GM19463 (cell line): ENCODE measurements around the gene DOCK1.

Source experiments
- ATAC-seq: cut with Tn5 transposase; IDR thresholded peaks from one replicate; pipeline ENCODE4 v1.9.1; 2021; ENCODE audit warnings: mild to moderate bottlenecking, moderate library complexity; ENCODE audit not compliant: unreplicated experiment

The DOCK1 gene

GRCh38 chr10:127071126-127071525 lies 165.9 kb downstream of the DOCK1 start:
- ATAC-seq, result no peak

- no peak for ATAC-seq
Measured at GRCh38 chr10:127073666-127074065, 168.4 kb downstream of the DOCK1 start.

DNA sequence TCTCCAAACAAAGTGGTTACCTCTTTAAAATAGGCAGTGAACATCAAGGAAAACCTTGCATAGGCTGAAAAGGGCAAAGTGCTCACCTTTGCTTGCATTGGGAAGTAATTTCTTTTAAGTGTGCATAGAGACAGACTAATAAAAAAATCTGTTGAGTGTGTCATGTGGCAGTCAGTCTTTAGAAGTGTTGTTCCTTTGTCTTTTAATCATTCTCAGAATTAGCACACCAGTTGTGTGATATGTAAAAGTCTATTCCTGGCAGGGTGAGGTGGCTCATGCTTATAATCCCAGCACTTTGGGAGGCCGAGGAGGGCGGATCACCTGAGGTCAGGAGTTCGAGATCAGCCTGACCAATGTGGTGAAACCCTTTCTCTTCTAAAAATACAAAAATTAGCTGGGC lies 174.2 kb downstream of the DOCK1 start:
- no peak for ATAC-seq

DNA sequence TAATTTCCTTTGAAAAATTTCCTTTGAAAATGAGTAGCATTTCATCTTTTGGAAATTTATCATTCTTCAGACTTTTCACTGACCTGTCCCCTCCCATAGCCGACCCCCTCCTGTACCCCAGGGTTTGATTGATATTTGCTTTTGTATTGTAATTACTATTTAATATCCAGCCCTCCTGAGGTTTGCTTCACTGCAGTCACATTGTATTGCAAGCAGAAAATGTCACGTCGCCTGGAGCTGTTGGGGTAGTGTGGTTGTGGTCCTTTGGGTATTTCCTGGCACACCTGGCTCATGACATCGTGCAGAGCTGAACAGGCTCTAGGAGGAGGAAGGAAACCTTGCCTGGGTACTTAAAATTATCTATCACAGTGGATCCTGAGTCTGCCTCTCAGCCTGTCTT lies 175.1 kb downstream of the DOCK1 start:
- ATAC-seq, result no peak

GRCh38 chr10:127081851-127082345 lies 176.7 kb downstream of the DOCK1 start:
- no peak for ATAC-seq

- ATAC-seq, result no peak
Measured at GRCh38 chr10:127082651-127083050, 177.4 kb downstream of the DOCK1 start.

GRCh38 chr10:127085957-127086356 lies 180.7 kb downstream of the DOCK1 start:
- no peak for ATAC-seq

GRCh38 chr10:127088908-127089307 lies 183.7 kb downstream of the DOCK1 start:
- ATAC-seq, result no peak

DNA sequence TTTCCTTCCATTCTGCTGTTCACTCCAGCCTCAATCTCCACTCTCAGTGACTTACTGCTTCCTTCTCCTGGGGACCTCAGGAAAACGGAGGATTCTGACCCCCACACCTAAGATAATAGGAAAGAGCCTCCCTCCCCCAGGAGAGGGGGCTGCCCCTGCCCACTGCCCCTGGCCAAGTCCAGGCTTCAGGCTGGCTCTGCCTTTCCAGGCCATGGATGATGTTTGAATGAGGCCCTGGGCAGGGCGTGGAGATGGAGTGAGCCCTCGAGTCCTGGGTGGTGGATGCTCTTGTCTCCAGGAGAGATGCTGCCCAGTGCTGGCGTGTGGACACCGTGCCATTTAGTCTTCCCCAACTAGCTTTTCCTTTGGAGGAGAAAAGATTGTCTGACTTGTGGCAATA lies 184.2 kb downstream of the DOCK1 start:
- no peak for ATAC-seq

DNA sequence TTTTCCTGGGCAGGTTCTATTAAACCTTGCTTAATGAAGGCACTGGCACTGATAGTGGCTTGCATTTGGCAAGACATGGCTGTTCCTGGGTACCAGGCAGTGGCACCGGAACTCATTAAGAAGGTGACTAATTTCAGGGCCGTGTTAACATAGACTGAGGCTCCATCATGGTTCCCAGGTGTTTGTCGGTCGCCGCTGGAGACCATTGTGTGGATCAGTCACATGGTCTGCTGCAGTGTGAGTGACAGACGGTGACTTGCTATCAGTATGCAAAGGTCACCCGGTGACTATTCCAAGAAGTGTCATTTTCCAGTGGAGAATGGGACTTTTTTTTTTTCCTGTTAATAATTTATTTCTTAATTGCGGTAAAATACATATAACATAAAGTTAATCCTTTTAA lies 184.9 kb downstream of the DOCK1 start:
- ATAC-seq, result no peak

DNA sequence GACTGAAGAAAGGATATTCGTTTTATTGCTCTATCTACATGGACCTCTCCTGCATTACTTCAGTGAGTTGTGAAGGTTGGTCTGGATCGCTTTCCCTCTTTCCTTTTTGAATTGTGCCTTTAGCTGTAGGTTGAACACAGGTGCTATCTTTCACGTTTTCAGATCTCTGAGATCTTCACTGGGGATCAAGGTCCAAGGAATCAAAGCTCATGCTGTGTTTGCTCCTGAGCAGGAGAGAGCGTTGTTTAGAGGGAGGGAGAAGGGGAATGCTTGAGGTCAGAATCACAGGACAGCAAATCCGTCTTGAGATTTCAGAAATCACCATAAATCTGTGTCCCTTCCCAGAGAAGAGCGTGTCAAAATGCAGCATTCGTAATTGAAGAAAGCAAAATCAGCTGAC lies 186.1 kb downstream of the DOCK1 start:
- ATAC-seq, result no peak

GRCh38 chr10:127092916-127093315 lies 187.7 kb downstream of the DOCK1 start:
- no peak for ATAC-seq

DNA sequence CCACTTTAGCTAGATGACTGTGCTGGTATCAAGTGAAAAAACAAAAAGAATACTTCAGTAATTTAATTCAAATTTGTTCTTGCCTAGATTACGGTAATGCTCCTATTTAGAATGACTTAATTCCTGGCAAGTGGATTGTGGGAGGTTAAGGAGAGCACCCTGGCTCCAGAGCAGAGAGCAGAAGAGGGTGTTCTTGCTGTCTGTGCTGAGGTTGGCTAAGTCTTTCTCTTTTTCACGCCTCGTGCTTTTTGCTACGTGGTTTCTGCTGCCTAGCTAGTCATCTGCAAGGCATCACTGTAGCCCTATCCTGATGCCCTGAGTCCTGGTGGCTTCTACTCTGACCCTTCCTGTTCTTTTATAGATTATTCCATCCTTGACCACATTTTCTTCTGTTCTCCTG lies 189.8 kb downstream of the DOCK1 start:
- ATAC-seq, result no peak

DNA sequence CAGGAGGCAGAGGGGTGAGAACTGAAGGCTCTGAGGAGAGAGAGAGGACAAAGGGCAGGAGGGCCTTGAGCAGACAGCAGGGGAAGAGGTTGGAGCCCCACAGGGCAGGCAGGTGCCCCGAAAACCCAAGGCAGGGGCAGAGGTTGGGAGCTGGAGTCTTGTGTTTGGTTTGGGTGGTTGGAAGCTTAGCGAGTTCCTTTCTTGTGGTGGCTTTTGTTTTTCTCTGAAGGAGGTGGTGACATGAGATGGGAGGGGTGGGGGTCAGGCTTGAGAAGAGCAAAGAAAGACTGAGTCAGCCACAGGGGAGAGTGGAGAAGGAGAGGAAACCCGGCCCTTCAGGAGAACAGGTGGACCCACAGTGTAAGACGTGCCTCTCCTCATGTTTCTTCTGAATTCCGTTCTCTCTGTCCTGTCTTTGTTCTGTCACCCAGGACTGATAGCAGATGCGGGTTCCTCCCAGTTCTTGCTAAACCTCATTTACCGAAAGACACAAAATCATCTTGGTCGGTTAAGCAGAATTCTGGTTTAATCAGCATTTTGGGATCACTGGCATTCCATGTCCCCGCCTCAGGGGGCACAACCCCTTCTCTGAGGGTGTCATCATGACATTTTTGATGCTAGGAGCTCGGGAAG lies 195.9 kb downstream of the DOCK1 start:
- no peak for ATAC-seq

GRCh38 chr10:127102176-127102575 lies 196.9 kb downstream of the DOCK1 start:
- ATAC-seq, result no peak

DNA sequence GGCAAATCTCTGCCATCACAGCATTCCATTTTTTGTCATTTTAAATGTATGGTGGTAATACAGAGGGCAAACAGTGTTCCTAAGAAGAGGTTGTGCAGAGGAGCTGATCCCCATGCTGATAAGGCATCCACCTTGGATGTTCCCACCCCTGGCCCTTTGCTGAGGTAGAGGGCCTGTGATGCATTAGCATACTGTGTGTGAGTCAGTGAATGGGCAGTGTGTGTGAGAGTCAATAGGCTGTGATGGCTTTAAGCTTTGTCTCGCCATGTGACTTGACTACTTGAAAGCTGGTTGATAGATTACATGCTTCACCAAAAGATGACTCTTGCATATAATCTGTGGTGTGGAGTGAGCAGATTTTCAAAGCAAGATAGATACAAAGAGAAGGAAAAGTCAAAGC lies 209.9 kb downstream of the DOCK1 start:
- ATAC-seq, result no peak

- no peak for ATAC-seq
Measured at GRCh38 chr10:127117125-127117524, 211.9 kb downstream of the DOCK1 start.

DNA sequence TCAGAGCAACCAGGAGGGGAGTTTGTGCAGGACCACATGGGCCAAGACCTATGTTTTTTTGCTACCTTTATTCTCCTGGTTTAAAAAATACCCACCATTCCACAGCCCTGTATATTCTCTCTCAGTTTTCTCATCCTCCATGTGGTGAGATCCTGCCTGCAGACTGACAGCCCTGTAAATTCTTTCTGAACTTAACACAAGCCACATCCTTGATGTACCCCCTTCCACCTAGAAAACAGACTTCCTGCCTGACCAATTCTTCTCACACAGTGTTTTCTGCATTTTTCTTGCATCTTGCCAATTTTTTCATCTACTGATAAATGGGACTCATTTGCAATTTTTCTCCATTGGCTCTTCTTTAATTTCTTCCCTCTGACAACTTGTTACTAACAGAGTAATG lies 212.8 kb downstream of the DOCK1 start:
- ATAC-seq, result no peak

DNA sequence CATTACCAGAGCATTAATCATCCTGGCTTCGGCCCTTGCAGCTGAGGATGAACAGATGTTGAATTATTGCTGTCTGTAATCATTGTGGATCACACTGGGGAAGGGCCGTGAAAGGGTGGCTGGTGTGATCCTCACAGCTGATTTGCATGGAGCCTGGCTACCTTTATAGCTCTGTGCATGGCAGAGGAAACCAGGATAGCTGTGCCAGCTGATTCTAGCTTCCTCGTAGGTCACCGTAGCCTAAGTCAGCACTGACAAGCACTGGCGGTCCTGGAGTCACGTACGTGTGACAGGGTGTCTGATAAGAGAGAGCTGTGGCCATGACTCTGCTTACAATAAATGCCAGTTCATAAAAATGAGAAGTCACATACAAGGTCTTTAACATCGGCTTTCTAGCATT lies 214.7 kb downstream of the DOCK1 start:
- ATAC-seq, result no peak

DNA sequence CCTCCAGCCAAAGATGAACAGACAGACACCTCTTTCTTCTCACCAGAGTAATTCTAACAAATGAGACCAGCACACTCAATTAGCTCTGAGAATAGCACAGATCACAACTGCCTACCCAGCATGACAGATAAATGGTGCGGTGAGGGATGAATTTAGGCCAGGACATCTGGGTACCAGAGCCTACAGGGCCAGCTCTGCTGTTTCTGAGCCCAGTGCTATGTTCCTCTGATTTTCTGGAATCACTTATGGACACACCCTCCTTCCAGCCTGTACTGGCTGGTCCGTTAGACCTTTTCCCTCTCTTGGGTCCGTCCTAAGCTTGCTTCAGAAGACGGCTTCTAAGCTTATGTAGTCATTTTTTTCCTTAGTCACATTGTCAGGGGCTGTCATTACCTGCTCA lies 217.6 kb downstream of the DOCK1 start:
- ATAC-seq, result no peak

DNA sequence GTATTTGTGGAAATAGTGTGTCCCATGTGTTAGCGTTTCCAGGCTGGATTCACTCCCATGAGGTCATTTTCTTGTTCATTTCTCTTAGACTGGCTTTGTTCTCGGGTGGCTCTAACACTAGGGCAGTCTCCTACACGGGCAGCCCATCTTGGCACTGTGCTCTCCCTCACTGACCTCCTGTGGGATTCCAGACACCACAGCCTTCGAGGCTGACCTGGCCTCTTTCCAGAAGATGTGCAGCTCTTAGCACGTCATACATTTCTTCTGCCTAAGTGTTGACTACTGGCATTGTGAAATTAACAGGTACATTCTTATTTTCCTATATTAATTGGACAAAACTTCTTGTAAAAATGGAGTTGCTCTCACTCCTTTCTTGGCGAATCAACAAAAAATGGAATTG lies 218.4 kb downstream of the DOCK1 start:
- no peak for ATAC-seq

- no peak for ATAC-seq
Measured at GRCh38 chr10:127125331-127125730, 220.1 kb downstream of the DOCK1 start.

DNA sequence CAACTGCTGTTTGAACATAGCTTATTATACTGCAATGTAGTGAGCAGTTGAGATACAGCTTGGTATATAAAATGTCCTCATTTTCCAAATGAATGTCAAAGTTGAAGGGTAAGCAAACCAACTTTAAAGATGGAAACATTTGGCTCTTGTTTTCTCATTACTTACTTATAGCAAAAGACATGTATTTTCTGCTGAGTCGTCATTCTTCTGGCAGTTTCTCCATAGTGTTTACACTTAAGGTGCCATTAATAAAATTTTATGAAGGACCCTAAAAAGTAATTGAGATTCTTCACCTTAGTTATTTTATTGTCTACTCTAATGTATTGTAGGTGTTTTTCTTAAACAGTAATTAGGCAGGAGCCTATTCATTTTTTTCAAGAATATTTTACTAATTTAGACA lies 222.6 kb downstream of the DOCK1 start:
- no peak for ATAC-seq
